ENCODE data around the gene MEI1.

- TF ChIP-seq POLR2AphosphoS5 (IDR thresholded peaks at IDR 0.05) (no peak), CTCF (IDR thresholded peaks at IDR 0.05) (no peak), POLR2A (IDR thresholded peaks at IDR 0.05; ENCODE audit: low read depth) (no peak), EP300 (IDR thresholded peaks at IDR 0.05) (no peak)
Measured at GRCh38 chr22:41825376-41825775, 126.1 kb downstream of the MEI1 start.

Measured in esophagus muscularis mucosa (tissue), 4 donors.